Sciatic nerve (tissue), 2 donors: ENCODE data around the gene LYVE1. TPM values are rescaled to one million over a fixed set of nuclear protein-coding genes. Genes with fewer than 3 reads are reported as not detected.
"Not testable (repeated sequence)": the region's sequence is repeated elsewhere in the genome, so short reads cannot be mapped to it uniquely, and the experiment has no call there.

Experiments
- ATAC-seq: fragments of 200-7000 bp; cut with Tn5 transposase; one replicate; pipeline ENCODE4 v1.9.1; 2020; ENCODE audit warnings: mild to moderate bottlenecking, moderate library complexity
- DNase-seq: peaks from one replicate; pipeline ENCODE4 v3.0.0-alpha.2; 2020; ENCODE audit warnings: low spot score
- intact Hi-C: fragments of 100-400 bp; cut with DNase I; formaldehyde crosslinking; loops from one replicate; pipeline ENCODE4 v1.14.2; 2022
- total RNA-seq: library from RNA; stranded (reverse); fragmentation: NEBNext Ultra II Directional; extraction: Animal tissue kit (Norgen Biotek cat#: 25700); gene quantifications from one replicate; pipeline ENCODE4 v1.2.1, GENCODE V29; 2021
- donor health status: DM: no; HTN: no; CAD: no.
- donor health status: DM: no; HTN: no; CAD: no.

The LYVE1 gene
- total RNA-seq, 1 donor from 2014 or later, result 48.4 TPM

DNA sequence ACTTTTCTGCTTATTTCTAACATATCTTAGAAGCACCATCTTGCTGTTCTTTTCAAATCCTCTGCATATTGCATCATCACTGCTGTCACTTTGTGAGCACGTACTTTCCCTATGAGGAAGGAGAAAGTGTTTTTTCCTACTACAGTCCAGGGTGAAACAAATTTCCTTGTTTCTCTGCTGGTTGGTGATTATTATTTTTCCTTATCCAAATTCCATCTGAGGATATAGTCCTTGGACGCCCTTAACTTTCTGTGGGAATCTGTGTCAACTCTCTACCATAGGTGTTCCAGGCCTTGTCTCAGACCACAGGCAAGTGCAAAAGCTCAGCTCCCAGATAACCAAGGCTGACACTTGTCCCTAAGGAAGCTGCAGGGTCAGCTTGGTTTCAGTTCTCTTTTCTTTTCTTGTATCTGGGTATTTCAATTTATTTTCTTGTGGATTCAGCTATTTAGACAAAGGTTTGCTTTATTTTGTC is 29.4 kb upstream of the LYVE1 start:
- intact Hi-C loops, result no loop called here
- ATAC-seq (peak; percentile 80), DNase-seq (no peak)

DNA sequence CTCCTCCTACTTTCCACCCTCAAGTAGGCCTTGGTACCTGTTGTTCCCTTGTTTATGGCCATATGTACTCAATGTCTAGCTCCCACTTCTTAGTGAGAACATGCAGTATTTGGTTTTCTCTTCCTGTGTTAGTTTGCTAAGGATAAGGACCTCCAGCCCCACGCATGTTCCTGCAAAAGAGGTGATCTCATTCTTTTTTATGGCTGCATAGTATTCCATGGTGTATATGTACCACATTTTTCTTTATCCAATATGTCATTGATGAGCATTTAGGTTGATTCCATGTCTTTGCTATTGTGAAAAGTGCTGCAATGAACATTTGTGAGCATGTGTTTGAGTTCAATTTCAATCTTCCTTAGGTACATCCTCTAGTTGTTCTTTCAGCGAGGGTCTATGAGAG is 27.4 kb upstream of the LYVE1 start:
- intact Hi-C loops, ATAC-seq, DNase-seq: not testable (repeated sequence)

DNA sequence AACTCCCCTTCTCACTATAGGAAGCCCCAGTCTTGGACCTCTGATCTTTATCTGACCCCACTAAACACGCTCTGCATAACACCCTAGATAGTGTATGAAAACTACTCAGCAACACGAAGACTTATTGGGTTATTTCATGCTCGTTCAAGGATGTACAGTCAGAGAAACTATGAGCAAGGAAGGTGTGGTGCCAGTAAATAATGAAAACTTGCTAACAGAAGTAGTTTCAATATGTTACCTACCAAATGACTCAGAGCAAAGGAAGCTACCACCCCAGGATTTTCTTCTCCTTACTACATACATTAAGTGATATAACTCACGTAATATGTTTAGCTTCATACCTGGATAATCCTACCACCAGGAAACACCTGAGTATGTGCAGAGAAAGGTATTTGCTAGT is 25.9 kb upstream of the LYVE1 start:
- ATAC-seq (no peak), DNase-seq (no peak)
- intact Hi-C loops, result no loop called here

DNA sequence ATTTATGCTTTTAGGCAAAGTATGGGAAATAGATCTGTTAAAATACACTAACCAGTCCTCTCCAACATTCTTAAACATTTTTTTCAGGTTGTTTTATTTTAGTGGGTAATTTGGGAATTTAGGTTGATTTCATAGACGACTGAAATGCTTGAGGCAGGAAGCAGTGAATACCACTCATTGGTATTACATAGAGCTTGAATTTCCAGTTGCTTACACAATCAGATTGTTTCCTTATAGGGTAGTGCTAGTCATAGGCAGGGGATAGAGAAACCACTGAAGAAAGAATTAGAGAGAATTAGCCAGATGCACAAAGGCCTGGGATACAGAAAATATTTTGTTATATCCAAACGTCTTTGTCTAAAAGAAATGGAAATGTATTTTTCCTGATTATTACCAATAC is 23.9 kb upstream of the LYVE1 start:
- no peak for DNase-seq
- ATAC-seq, result peak; percentile 67
- intact Hi-C loops, result no loop called here

DNA sequence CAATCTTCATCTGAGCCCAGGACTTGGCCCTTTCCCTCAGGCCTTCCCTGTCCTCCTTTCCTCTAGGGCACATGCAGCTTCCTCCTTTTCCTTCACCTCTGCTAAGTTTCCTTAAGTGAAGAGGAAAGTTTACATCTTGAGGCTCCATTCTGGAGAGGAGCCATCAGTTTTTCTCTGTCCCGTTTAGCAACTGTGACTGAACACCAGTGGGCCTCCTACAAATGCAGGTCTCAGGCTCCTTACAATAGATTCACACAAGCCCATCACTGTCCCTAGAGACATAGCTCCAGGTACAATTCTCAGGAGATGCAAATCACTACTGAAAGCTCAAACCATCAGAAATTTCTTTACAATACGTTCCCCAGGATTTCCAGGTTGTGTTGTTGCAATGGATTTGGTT is 23.3 kb upstream of the LYVE1 start:
- DNase-seq, result no peak
- intact Hi-C loops, result no loop called here

DNA sequence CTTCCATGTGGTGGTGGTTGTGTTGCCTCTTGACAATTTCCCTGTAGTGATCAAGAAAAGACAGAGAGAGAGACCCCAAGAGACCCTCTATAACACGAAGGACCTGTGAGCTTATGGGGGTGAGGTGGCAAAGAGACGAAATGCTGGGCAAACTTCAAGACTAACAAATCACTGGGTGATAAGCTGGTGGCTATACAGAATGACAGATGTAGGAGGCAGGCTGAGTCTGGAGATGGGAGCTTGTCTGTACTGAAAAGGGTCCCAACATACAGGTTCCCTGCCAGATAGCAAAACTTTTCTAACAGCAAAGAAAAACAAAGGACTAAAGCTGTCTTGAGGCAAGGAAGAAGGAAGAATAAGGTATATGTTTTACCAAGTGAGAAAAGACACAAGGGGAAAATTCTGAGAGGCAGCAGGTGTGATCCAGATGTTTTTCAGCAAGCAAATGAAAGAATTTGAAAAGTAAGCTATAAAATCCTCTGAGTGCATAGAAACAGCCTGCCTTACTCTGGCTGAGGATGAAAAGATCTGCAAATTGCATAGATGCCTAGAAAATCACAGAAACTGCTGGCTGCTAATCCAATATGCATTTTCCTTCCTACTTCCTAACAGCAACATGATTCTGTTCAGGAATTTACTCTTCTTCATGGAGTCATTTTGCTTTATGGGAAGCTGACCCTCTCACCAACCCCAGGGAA is 21.9 kb upstream of the LYVE1 start:
- intact Hi-C loops, result no loop called here
- no peak for ATAC-seq

More for the DNA sequence above, 23.3 kb upstream of the LYVE1 start:
- no peak for ATAC-seq

DNA sequence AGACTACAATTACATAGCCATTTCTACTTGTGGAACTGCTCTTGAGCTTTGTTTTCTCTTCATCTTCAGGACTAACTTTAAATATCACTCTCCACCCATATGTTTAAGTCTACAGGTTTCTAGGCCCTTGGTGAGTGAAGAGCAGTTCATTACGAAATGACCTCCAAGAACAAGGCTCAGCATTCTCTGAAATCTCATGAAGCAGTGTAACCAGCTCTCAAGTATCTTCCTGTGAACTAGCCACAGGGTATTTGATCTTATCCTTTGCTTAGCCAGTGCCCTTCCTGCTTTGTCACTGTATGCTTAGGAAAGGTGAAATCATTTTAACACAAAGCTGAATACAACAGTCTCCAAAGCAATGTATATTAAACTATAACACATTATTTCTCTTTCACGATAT is 20.4 kb upstream of the LYVE1 start:
- ATAC-seq (no peak), DNase-seq (no peak)

More for the DNA sequence above, 21.9 kb upstream of the LYVE1 start:
- no peak for DNase-seq

DNA sequence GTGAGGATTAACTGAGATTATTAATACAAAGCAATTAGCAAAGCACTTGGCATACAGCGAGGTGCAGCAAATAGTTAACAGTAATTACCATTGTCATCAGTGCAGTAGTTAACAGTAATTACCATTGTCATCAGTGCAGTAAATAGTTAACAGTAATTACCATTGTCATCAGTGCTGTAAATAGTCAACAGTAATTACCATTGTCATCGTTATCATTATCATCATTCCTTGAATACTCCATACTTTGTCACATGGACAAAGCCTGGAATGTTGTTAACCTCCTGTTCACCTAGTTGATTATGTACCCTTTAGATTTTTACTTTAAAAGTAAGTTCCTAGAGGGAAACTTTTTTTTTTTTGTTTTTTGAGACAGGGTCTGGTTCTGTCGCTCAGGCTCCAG is 19.5 kb upstream of the LYVE1 start:
- intact Hi-C loops, result no loop called here
- ATAC-seq (no peak), DNase-seq (no peak)

More for the DNA sequence above, 20.4 kb upstream of the LYVE1 start:
- intact Hi-C loops, result no loop called here

DNA sequence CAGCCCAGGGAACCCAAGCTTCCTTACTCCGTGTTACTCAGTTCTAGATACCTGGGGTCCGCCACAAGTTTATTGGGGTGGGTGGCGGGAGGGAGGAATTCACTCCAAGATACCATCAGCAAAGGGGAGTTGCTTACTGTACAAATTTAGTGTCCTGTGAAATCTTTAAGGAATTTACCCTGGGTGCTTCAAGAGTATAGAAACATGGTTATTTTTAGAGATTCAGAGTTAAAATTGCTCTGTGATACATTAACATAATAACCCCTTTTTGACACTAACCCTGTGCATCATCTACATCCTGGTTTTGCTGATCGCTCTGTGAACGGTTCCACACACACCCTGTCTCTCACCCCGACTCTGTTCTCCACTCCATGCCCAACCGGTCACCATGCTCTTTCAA is 18.9 kb upstream of the LYVE1 start:
- DNase-seq (no peak), ATAC-seq (no peak)
- intact Hi-C loops, result no loop called here

DNA sequence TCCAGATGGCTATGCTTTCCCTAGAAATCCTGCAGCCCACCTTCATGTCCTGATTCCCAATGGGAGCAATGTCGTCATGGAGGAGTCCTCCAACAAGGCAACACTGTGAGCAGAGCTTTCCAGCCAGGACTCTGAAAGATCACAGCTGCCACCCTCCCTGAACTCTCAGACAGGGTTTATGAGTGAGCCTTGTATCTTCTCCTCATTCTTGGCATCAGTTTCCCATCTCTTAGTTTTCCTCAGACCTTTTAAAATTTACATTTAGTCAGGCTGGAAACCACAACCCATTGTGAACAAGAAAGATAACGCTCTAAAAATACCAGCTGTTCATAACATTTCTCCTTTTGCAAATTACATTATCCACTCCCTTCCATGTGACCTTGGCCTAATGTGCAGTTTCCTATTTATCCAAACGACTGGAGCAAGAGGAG is 15.6 kb upstream of the LYVE1 start:
- intact Hi-C loops, result no loop called here
- no peak for DNase-seq
- ATAC-seq, result no peak

DNA sequence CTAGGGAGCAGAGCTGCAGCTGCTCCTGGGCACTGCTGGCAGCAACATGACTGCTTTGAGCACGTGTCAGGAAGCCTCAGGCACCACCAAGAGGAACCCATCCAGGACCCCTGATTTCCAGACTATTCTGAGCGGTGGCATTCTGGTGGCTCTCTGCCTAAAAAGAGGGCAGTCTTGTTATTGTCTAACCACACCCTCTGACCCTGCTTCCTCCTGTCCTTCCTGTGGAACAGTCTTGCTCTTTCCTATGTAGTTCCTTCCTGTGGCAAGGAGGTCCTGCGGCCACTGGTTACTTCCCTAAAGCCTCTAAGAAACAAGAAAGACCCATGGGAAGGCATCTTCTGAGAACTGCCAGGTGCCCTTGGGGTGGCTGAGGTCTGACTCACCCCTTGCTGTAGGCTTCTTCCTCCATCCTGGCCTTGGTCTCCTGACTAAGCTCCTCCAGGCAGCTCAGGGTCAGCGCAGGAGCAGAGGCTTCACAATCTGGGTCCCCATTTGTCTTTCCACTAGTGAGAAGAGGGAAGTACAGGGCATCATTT is 13.1 kb upstream of the LYVE1 start:
- ATAC-seq, result peak; percentile 79
- intact Hi-C loops, result no loop called here
- no peak for DNase-seq

DNA sequence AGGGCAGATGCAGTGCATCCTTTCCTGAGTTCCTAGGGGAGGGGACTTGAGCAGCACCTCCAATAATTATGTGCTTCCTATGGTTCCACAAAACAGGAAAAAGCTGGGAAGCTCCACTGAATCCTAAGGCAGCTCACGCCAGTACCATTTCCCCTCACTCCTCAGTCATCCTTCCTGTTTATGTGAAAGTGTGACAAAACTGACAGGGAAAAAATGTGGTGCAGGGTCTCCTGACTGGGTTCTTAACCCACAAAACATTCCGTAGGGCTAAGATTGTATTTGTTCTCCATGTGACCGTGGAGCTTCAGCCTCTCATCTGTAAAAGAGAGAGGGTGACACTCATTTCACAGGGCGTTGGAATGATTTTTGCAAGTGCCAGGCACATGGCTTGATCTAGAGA is 12.2 kb upstream of the LYVE1 start:
- no peak for DNase-seq
- no peak for ATAC-seq
- intact Hi-C loops, result no loop called here

DNA sequence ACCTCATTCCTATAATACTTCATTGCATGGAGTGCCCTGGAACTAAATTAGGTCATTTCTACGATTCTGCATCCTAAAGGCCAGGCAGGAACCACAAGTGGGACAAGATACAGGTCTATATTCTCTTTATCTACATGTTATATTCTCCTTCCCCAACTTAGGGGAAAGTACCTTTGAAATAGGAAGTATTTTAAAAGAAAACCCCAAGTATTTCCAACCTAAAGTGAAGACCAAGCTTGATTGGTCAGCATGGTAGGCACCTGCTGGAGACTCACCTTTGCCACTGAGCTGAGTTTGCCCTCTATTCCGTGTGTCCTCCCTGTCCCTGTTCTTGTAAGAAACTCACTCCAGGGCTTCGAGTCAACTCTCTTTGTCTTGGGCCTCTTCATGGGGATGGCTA is 11.2 kb upstream of the LYVE1 start:
- ATAC-seq, result no peak
- no peak for DNase-seq
- intact Hi-C loops, result no loop called here

DNA sequence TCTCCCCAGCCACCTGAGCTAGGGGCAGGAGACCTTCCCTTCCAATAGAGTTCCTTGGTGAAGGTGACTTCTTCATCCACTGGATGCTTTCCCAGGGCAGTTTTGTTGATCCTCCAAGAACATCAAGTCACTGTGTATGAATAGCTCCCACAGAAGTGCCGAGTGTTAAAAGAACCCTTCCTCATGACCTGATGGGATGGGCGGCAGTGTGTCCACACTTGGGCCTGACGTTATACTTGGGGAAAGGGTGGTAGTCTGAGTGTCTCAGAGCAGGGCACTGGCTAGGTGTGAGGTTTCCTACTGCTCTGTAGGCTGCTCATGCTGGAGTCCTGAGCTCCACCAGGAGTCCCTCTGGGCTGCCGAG is 7.6 kb upstream of the LYVE1 start:
- intact Hi-C loops, result no loop called here
- ATAC-seq, result no peak

DNA sequence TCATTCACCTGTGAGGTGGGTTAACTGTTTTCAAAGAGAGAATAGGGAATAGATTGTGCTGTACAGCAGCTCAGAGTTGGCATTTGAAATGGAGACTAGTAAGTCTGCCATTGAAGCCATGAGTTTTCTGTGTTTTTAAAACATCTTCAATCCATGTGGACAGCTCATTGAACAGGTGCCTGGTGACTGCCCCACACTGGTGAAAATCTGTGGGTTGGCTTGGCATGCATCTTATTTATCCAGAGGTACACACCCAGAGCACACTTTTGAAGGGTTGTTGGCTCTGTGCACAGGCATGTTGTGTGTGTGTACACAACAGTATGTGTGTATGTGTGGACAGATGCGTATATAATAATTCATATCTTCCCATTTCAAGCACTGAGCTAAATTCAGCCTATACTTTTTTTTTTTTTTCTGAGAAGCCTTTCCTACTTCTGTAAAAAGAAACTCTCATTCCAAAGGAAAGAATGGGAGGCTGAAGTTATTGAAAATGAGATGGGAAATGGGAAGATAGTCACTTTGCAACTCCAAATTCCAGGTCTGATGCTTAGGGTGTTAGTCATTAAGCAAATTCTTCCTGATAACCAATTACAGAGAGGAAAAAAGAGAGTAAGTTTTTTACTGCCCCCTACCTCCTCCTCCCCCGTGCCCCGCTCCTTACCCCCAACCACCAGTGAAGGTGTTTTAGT is 7.0 kb upstream of the LYVE1 start:
- DNase-seq (no peak), ATAC-seq (no peak)
- intact Hi-C loops, result no loop called here

More for the DNA sequence above, 7.6 kb upstream of the LYVE1 start:
- no peak for DNase-seq

DNA sequence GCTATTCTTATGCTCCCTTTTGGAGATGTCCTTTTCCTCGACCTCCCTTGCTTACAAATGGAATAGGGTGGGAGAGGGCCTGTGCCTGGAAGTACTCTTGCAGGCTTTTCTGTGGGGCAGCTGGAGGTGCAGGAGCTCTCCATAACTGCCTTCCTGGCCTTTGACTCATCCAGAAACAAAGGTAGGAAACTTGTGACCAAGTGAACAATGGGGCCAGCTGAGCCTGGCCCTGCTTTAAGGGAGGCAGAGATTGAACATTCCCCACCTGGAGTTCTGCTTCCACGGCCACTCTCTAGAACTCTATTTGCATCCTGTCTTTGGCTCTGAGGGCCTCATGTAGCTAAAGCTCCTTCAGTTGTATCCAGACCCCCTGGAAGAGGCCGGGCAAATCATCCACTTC is 5.1 kb upstream of the LYVE1 start:
- no peak for DNase-seq
- no peak for ATAC-seq
- intact Hi-C loops, result no loop called here

DNA sequence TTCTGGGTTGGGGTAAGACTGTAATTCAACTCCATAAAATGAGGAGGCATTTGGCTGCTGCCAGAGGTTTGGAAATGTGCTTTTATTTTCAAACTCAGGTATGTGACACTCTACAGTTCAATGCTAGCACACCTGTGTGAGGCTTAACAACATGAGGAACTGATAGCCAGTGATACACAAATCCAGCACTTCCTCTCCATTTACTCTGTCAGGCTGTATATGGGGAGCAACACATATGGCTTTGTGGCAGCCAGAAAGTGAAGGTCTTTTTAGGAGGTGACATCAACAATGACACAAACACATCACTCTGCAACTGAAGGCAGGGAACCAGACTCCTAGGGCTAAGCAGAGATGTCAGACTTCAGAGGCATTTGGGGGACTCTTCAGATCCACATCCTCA is 4.6 kb upstream of the LYVE1 start:
- intact Hi-C loops, result no loop called here
- DNase-seq (no peak), ATAC-seq (no peak)

DNA sequence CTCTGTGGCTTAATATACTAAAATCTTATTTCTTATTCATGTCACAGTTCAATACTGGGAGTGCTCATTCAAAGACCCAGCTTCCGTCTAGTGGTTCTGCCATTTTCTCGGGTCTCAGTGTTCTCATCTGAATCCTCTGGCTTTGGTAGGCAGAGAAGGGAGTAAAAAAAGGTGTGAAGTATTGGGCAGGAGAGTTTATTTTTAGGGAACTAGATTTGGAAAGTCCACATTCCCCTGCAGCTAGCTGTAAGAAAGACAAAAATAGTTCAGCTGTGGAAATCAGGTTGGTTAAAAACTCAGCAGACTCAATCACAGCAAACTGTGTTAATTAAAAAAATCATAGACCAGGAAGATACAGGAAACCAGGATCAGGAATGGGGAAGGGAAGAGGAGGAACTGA is 4.1 kb upstream of the LYVE1 start:
- DNase-seq (no peak), ATAC-seq (no peak)
- intact Hi-C loops, result no loop called here

DNA sequence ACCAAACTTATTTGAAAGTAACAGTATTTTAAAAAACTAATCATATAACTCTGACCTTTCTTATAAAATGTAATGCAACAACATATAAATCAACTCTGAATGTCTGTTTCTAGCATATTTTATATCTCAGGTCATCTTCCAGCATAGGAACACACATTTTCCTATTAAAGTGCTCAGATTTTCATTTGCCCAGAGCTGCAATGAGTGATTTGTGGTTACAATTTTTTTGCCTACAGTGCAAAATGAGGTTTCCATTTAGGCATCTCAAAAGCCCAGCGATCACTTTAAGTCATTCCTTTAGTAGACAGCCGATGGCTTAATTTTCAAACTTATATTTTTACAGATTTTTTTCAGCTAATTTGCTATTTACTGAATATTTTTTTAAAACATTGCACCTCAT is 1.0 kb downstream of the LYVE1 start:
- DNase-seq, result no peak
- intact Hi-C loops, result no loop called here
- no peak for ATAC-seq

DNA sequence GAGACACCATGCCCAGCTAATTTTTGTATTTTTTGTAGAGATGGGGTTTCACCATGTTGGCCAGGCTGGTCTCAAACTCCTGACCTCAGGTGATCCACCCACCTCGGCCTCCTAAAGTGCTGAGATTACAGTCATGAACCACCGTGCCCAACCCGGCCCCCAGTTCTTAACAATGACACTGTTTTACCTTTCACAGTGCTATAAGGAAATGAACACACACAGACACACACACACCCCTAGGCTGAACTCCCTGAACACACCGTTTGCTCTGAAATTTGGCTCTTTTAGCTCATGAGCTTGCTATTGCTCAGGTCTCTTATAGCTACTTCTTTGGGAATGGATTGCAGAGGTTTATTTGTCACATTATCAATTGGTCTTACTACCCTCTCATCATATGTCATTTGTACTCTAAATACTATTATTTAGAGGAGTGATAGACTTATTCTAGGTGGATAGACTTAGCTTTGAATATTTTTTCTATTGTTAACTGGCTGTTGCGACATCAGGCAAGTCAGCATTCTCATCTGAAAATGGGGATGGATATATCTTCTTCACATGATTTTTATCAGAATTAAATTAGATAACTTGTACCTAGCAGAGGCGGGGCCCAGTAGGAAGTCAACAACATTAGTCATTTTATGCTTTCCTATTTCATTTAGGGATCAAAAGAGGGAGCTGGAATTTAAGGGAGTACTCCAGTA is 2.1 kb downstream of the LYVE1 start:
- ATAC-seq (no peak), DNase-seq (no peak)
- intact Hi-C loops, result no loop called here
